HCT116 (cell line): ENCODE measurements around the gene ADNP2. TPM values are rescaled to one million over a fixed set of nuclear protein-coding genes. Genes with fewer than 3 reads are reported as not detected.

ENCODE experiments used
- ATAC-seq: fragments of 200-7000 bp; cut with Tn5 transposase; 2 replicates; pipeline ENCODE4 v1.9.1; 2020; ENCODE audit warnings: mild to moderate bottlenecking, moderate library complexity
- BruUV-seq: library from RNA; stranded (reverse); fragments of 400-500 nt; replicated peaks from 2 replicates; lab custom pipeline; 2021; lab: Mats Ljungman, UMichigan
- CTCF ChIA-PET: fragments of 300-600 bp; sonication (Branson Sonifier 250); formaldehyde crosslinking; loops from one replicate; lab custom pipeline; 2021; ENCODE audit warnings: antibody characterized with exemption; lab: Charles Lee
- POLR2A ChIA-PET: fragments of 300-600, 350-600 bp; sonication (Branson Sonifier 250); formaldehyde crosslinking; loops from one replicate; lab custom pipeline; 2021; ENCODE audit warnings: antibody characterized with exemption; lab: Charles Lee
- RAD21 ChIA-PET, 2 experiments: fragments of 300-600 bp; sonication (Branson Sonifier 250); formaldehyde crosslinking; loops; one replicate each; lab custom pipeline; 2023; ENCODE audit warnings: low total read pairs in 2 of 2; ENCODE audit not compliant: uncharacterized antibody in 2 of 2, unreplicated experiment in 2 of 2, low non-redundant PET in 1 of 2; lab: Charles Lee
- DNase-seq: peaks from one replicate; pipeline ENCODE4 v3.0.0-alpha.2; 2010; ENCODE audit warnings: low read depth, low spot score
- H2AFZ ChIP-seq: fragments of 200-600 bp; shearing (Covaris generic), sonication (generic); 2 replicates; pipeline ENCODE4 v1.6.1; 2017; ENCODE audit warnings: low read depth, mixed run types, mixed read lengths, antibody characterized with exemption, low read length; ENCODE audit not compliant: poor library complexity, severe bottlenecking
- H3K27ac ChIP-seq: 2 replicates; pipeline ENCODE4 v1.5.1; 2012; ENCODE audit warnings: low read depth, low read length
- H3K27me3 ChIP-seq: fragments of 200-600 bp; sonication (generic); 2 replicates; pipeline ENCODE4 v1.6.1; 2016; ENCODE audit warnings: mixed run types, low read length, mixed read lengths; ENCODE audit not compliant: insufficient read depth
- H3K36me3 ChIP-seq, 2 experiments: fragments of 200-500 bp in 1 of 2; fragments of 200-600 bp in 1 of 2; sonication (Bioruptor generic) in 1 of 2; sonication (generic) in 1 of 2; 2 replicates each; pipeline versions ENCODE4 v1.5.1 to v1.6.1; 2014 to 2016; ENCODE audit warnings: low read length in 2 of 2, inconsistent platforms in 1 of 2, mixed read lengths in 1 of 2, mixed run types in 1 of 2; ENCODE audit not compliant: insufficient read depth in 2 of 2, control insufficient read depth in 1 of 2
- H3K4me1 ChIP-seq, 2 experiments: fragments of 200-600 bp in 1 of 2; sonication (generic) in 1 of 2; 2 replicates each; pipeline versions ENCODE4 v1.5.1 to v1.6.1; 2012 to 2017; ENCODE audit warnings: low read length in 2 of 2, inconsistent platforms in 1 of 2, mild to moderate bottlenecking in 1 of 2, mixed read lengths in 1 of 2, mixed run types in 1 of 2, moderate library complexity in 1 of 2; ENCODE audit not compliant: insufficient read depth in 2 of 2, control insufficient read depth in 1 of 2
- H3K4me2 ChIP-seq: fragments of 200-600 bp; sonication (generic); 2 replicates; pipeline ENCODE4 v1.6.1; 2017; ENCODE audit warnings: mixed run types, low read length, mixed read lengths
- H3K4me3 ChIP-seq, 2 experiments: fragments of 200-600 bp in 1 of 2; sonication (generic) in 1 of 2; replicated peaks in 1 of 2; 2 replicates each; pipeline ENCODE4 v1.5.1; 2011 to 2016; ENCODE audit warnings: low read length in 2 of 2, control low read depth in 1 of 2, low read depth in 1 of 2, mild to moderate bottlenecking in 1 of 2, mixed read lengths in 1 of 2, mixed run types in 1 of 2
- H3K79me2 ChIP-seq: fragments of 200-600 bp; sonication (generic); 2 replicates; pipeline ENCODE4 v1.6.1; 2017; ENCODE audit warnings: mild to moderate bottlenecking, mixed run types, low read length, moderate library complexity, mixed read lengths; ENCODE audit not compliant: insufficient read depth
- H3K9ac ChIP-seq: fragments of 200-600 bp; sonication (generic); 2 replicates; pipeline ENCODE4 v1.6.1; 2016; ENCODE audit warnings: low read length, mixed read lengths
- H3K9me2 ChIP-seq: fragments of 200-600 bp; sonication (generic), shearing (Covaris generic); 2 replicates; pipeline ENCODE4 v1.6.1; 2017; ENCODE audit warnings: mixed run types, mild to moderate bottlenecking, moderate library complexity; ENCODE audit not compliant: insufficient read depth
- H3K9me3 ChIP-seq, 2 experiments: fragments of 200-500 bp in 1 of 2; fragments of 200-600 bp in 1 of 2; sonication (Bioruptor generic) in 1 of 2; sonication (generic) in 1 of 2; 2 replicates each; pipeline ENCODE4 v1.6.1; 2014 to 2017; ENCODE audit warnings: low read length in 2 of 2, mixed read lengths in 2 of 2, inconsistent platforms in 1 of 2, low read depth in 1 of 2, mild to moderate bottlenecking in 1 of 2, mixed run types in 1 of 2, moderate library complexity in 1 of 2; ENCODE audit not compliant: control insufficient read depth in 1 of 2, insufficient read depth in 1 of 2
- H4K20me1 ChIP-seq: fragments of 200-600 bp; sonication (generic), shearing (Covaris generic); 2 replicates; pipeline ENCODE4 v1.6.1; 2017; ENCODE audit warnings: mixed run types, mild to moderate bottlenecking, moderate library complexity; ENCODE audit not compliant: insufficient read depth
- CBX3 ChIP-seq: IDR thresholded peaks from 2 replicates; pipeline ENCODE4 v1.6.1; 2012; ENCODE audit warnings: low read depth
- CEBPB ChIP-seq: IDR thresholded peaks from 2 replicates; pipeline ENCODE4 v1.6.1; 2012; ENCODE audit warnings: low read depth
- EZH2phosphoT487 ChIP-seq: fragments of 200-600 bp; IDR thresholded peaks from 2 replicates; pipeline ENCODE4 v1.6.1; 2018; ENCODE audit warnings: antibody characterized with exemption, borderline replicate concordance
- JUND ChIP-seq: IDR thresholded peaks from 2 replicates; pipeline ENCODE4 v1.6.1; 2012
- SRF ChIP-seq: IDR thresholded peaks from 2 replicates; pipeline ENCODE4 v1.6.1; 2012; ENCODE audit warnings: low read depth
- YY1 ChIP-seq: IDR thresholded peaks from 2 replicates; pipeline ENCODE4 v1.6.1; 2011; ENCODE audit warnings: low read length, low read depth, moderate library complexity, mild to moderate bottlenecking; ENCODE audit not compliant: insufficient replicate concordance; ENCODE audit errors: extremely low read depth
- ZBTB33 ChIP-seq: IDR thresholded peaks from 2 replicates; pipeline ENCODE4 v1.6.1; 2011; ENCODE audit warnings: mild to moderate bottlenecking, low read length, moderate library complexity; ENCODE audit not compliant: insufficient replicate concordance; ENCODE audit errors: extremely low read depth
- intact Hi-C: fragments of 100-400 bp; cut with micrococcal nuclease; formaldehyde crosslinking; loops from 2 replicates; pipeline ENCODE4 v1.10.0; 2022
- total RNA-seq: library from RNA; stranded (reverse); gene quantifications from one replicate; pipeline ENCODE4 v1.2.1, GENCODE V29; 2021; ENCODE audit not compliant: unreplicated experiment
- TF ChIP-seq, protein P1 (sequence below): IDR thresholded peaks from 2 replicates; pipeline ENCODE4 v1.6.1; 2012
- TF ChIP-seq, protein P2 (sequence below): IDR thresholded peaks from 2 replicates; pipeline ENCODE4 v1.6.1; 2012

ADNP2 gene
- total RNA-seq, 1 experiment from 2014 or later = 45.4 TPM

- BruUV-seq = no TSS peak
- H3K79me2 ChIP-seq = peaks cover 94% of the 10 kb centered on the region
These were observed 23.2 kb downstream of the ADNP2 start for GRCh38 chr18:80132180-80132812.

More at GRCh38 chr18:80132180-80132812, 23.2 kb downstream of the ADNP2 start:
- TF ChIP-seq CBX3 (no peak), JUND (no peak), SRF (no peak), ZBTB33 (no peak), EZH2phosphoT487 (no peak), CEBPB (no peak), YY1 (no peak)
- TF ChIP-seq, protein P1, sequence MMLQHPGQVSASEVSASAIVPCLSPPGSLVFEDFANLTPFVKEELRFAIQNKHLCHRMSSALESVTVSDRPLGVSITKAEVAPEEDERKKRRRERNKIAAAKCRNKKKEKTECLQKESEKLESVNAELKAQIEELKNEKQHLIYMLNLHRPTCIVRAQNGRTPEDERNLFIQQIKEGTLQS = no peak
- TF ChIP-seq, protein P2, sequence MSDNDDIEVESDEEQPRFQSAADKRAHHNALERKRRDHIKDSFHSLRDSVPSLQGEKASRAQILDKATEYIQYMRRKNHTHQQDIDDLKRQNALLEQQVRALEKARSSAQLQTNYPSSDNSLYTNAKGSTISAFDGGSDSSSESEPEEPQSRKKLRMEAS = no peak
- Histone ChIP-seq H4K20me1 (0 out of 2 replicates have a peak, but pooled peaks cover 13% of the 10 kb centered on the region), H3K9ac (no peak overlapping the region), H3K4me1 (no peaks in the 10 kb centered on the region), H3K27ac (no peak overlapping the region), H3K4me3 (no peak overlapping the region), H3K27me3 (no peaks in the 10 kb centered on the region), H2AFZ (no peak overlapping the region), H3K9me3 (no peaks in the 10 kb centered on the region), H3K36me3 (peaks cover 22 to 48% of the 10 kb centered on the region in 2 experiments), H3K9me2 (no peaks in the 10 kb centered on the region), H3K4me2 (no peak overlapping the region)
- DNase-seq (no peak), ATAC-seq (no peak)
- ChIA-PET RAD21 (interaction anchor here in 1 of 2 experiments (0.7 kb wide), 1 partner anchor 34 kb away, joined by 3 read pairs; no protein-coding TSS in a partner anchor), CTCF (no interaction called here), POLR2A (no interaction called here)
- intact Hi-C loops = no loop called here
